ENCODE measurements around the gene C1QTNF6. TPM values are rescaled to one million over a fixed set of nuclear protein-coding genes. Genes with fewer than 3 reads are reported as not detected.

The C1QTNF6 gene
- total and polyA plus RNA-seq, 4 donors: 3.1 to 4.5 (median 4.0) TPM

DNA sequence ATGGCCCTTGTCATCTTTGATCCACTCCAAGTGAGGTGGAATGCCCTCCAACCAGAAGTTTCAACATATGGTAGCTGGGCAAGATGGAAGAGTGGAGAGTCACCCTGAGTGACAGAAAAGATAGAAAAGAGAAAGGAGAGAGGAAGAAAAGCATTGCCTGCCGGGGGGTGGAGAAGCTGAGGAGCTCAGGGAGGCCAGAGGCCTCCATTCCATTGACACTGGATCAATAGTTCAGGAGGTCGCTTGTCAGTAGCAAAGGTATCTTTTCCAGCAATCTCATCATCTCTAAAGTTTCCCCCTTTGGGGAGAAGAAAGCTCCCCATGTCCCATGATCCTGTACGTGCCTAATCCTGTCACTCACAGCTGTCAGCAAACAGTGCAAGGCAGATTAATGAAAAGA, 6.7 kb upstream of the C1QTNF6 start:
- Histone ChIP-seq H3K27me3 (ENCODE audit: control insufficient read depth in 4 of 4, insufficient read depth in 4 of 4, low read length in 3 of 4) (no peaks in the 10 kb centered on the region), H3K4me3 (ENCODE audit: low read depth in 1 of 3, low read length in 3 of 3) (no peak overlapping the region), H3K9ac (ENCODE audit: low read depth in 1 of 2, low read length in 2 of 2) (no peak overlapping the region), H3K36me3 (ENCODE audit: control insufficient read depth in 4 of 4, insufficient read depth in 3 of 4, low read depth in 1 of 4, low read length in 3 of 4) (peaks cover 0 to 2% (median 0%) of the 10 kb centered on the region in 4 donors), H3K27ac (ENCODE audit: low read depth in 1 of 2, low read length in 2 of 2) (no peak overlapping the region), H3K9me3 (ENCODE audit: control insufficient read depth in 4 of 4, low read length in 3 of 4) (no peaks in the 10 kb centered on the region), H3K4me1 (ENCODE audit: control insufficient read depth in 4 of 4, insufficient read depth in 4 of 4, low read length in 3 of 4) (peaks cover 22 to 49% (median 40%) of the 10 kb centered on the region in 4 donors)
- TF ChIP-seq HNF4G (IDR thresholded peaks at IDR 0.05) (no peak), SP1 (IDR thresholded peaks at IDR 0.05) (no peak), FOXA2 (IDR thresholded peaks at IDR 0.05) (no peak), EGR1 (IDR thresholded peaks at IDR 0.05; ENCODE audit: low read depth in 2 of 2) (no peak), GABPA (IDR thresholded peaks at IDR 0.05 in 1 of 2, conservative IDR thresholded peaks at IDR 0.05 in 1 of 2) (no peak), CTCF (IDR thresholded peaks at IDR 0.05; ENCODE audit: low read depth, low read length, missing input control) (no peak), YY1 (IDR thresholded peaks at IDR 0.05) (no peak), HNF4A (conservative IDR thresholded peaks at IDR 0.05) (peak; percentile 14 to 52), RXRA (IDR thresholded peaks at IDR 0.05) (peak; percentile 29 to 42), FOXA1 (IDR thresholded peaks at IDR 0.05) (no peak), RAD21 (IDR thresholded peaks at IDR 0.05) (no peak)
- TF ChIP-seq, protein P1, sequence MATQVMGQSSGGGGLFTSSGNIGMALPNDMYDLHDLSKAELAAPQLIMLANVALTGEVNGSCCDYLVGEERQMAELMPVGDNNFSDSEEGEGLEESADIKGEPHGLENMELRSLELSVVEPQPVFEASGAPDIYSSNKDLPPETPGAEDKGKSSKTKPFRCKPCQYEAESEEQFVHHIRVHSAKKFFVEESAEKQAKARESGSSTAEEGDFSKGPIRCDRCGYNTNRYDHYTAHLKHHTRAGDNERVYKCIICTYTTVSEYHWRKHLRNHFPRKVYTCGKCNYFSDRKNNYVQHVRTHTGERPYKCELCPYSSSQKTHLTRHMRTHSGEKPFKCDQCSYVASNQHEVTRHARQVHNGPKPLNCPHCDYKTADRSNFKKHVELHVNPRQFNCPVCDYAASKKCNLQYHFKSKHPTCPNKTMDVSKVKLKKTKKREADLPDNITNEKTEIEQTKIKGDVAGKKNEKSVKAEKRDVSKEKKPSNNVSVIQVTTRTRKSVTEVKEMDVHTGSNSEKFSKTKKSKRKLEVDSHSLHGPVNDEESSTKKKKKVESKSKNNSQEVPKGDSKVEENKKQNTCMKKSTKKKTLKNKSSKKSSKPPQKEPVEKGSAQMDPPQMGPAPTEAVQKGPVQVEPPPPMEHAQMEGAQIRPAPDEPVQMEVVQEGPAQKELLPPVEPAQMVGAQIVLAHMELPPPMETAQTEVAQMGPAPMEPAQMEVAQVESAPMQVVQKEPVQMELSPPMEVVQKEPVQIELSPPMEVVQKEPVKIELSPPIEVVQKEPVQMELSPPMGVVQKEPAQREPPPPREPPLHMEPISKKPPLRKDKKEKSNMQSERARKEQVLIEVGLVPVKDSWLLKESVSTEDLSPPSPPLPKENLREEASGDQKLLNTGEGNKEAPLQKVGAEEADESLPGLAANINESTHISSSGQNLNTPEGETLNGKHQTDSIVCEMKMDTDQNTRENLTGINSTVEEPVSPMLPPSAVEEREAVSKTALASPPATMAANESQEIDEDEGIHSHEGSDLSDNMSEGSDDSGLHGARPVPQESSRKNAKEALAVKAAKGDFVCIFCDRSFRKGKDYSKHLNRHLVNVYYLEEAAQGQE (IDR thresholded peaks at IDR 0.05): no peak
- TF ChIP-seq, protein P2, sequence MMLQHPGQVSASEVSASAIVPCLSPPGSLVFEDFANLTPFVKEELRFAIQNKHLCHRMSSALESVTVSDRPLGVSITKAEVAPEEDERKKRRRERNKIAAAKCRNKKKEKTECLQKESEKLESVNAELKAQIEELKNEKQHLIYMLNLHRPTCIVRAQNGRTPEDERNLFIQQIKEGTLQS (IDR thresholded peaks at IDR 0.05): no peak
- WGBS: 61% methylated on average over 3 of the region's 3 CpGs
- no peak for DNase-seq (ENCODE audit: low spot score)

DNA sequence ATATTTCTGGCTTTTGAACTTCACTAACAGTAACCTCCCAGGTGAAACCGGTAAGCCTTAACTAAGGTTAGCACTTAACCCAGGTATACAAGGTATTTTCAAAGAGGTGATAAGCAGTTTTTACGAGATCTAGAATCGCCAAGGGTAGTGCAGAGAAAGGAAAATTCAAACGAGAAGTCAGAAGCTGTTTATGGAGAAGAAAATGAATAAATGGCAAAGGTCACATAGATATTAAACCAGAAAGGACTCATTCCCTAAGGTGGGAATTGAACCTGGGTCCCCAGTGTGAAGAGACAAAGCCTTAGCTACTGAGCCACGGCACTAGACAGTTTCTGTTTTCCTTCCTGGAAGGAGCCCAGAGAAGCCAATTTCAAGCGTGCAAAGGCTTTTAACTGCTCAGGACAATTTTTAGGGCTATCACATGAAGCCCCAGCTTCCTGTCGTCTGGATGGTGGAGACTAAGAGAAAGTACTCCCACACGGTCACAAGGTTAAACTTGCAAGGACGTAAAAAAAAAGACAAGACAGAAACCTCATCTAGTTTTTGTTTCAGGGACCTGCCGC, 5.7 kb upstream of the C1QTNF6 start:
- peaks cover 0 to 4% (median 0%) of the 10 kb centered on the region in 4 donors for H3K36me3 ChIP-seq (ENCODE audit: control insufficient read depth in 4 of 4, insufficient read depth in 3 of 4, low read depth in 1 of 4, low read length in 3 of 4)
- TF ChIP-seq TAF1 (conservative IDR thresholded peaks at IDR 0.05): no peak
- no peak for TF ChIP-seq FOXA1 (IDR thresholded peaks at IDR 0.05)
- peak in 1 of 2 donors; percentile 7 for TF ChIP-seq RXRA (IDR thresholded peaks at IDR 0.05)
- peak; percentile 6 for TF ChIP-seq YY1 (IDR thresholded peaks at IDR 0.05)
- TF ChIP-seq, protein P2 (IDR thresholded peaks at IDR 0.05): peak; percentile 81
- peak; percentile 10 for TF ChIP-seq SP1 (IDR thresholded peaks at IDR 0.05)
- peak; percentile 71 for TF ChIP-seq NR2F2 (IDR thresholded peaks at IDR 0.05)
- TF ChIP-seq JUND (IDR thresholded peaks at IDR 0.05): no peak
- no peak for DNase-seq (ENCODE audit: low spot score)
- H3K9ac ChIP-seq (ENCODE audit: low read depth in 1 of 2, low read length in 2 of 2): no peak overlapping the region
- H3K9me3 ChIP-seq (ENCODE audit: control insufficient read depth in 4 of 4, low read length in 3 of 4): no peaks in the 10 kb centered on the region
- WGBS: 57% methylated on average over 10 of the region's 10 CpGs
- H3K4me3 ChIP-seq (ENCODE audit: low read depth in 1 of 3, low read length in 3 of 3): no peak overlapping the region
- peak overlapping the region in 1 of 2 donors; percentile 0 for H3K27ac ChIP-seq (ENCODE audit: low read depth in 1 of 2, low read length in 2 of 2)
- no peaks in the 10 kb centered on the region for H3K27me3 ChIP-seq (ENCODE audit: control insufficient read depth in 4 of 4, insufficient read depth in 4 of 4, low read length in 3 of 4)
- H3K4me1 ChIP-seq (ENCODE audit: control insufficient read depth in 4 of 4, insufficient read depth in 4 of 4, low read length in 3 of 4): peaks cover 21 to 46% (median 36%) of the 10 kb centered on the region in 4 donors
